Posterior vena cava (tissue), 2 donors: ENCODE measurements around the gene ASB1. TPM values are rescaled to one million over a fixed set of nuclear protein-coding genes. Genes with fewer than 3 reads are reported as not detected.

Experiments used
- DNase-seq: peaks from one replicate; pipeline ENCODE4 v3.0.0-alpha.2; 2020; ENCODE audit warnings: low spot score
- intact Hi-C, 2 donors: fragments of 100-400 bp; cut with DNase I; formaldehyde crosslinking; loops; one replicate each; pipeline versions ENCODE4 v1.14.1 to v1.14.2; 2022 to 2023
- total RNA-seq, 2 donors: library from RNA; stranded (reverse); fragmentation: NEBNext Ultra II Directional; extraction: Animal tissue kit (Norgen Biotek cat#: 25700); gene quantifications; one replicate each; pipeline ENCODE4 v1.2.1, GENCODE V29; 2021
- donor health status: DM: yes; HTN: yes; CAD: no.
- donor health status: DM: yes; HTN: yes; CAD: no.

Gene ASB1
- total RNA-seq, 2 donors from 2014 or later = 36.3 to 39.7 TPM

- no peak for DNase-seq
- intact Hi-C loops = no loop called here
These were observed 70.9 kb downstream of the ASB1 start for GRCh38 chr2:238497610-238498005.

GRCh38 chr2:238498188-238498587 is 71.5 kb downstream of the ASB1 start:
- peak; percentile 62 for DNase-seq
- intact Hi-C loops = no loop called here

- DNase-seq = peak; percentile 61
- intact Hi-C loops = no loop called here
These were observed 72.1 kb downstream of the ASB1 start for GRCh38 chr2:238498691-238499295.

- intact Hi-C loops = no loop called here
- peak; percentile 69 for DNase-seq
These were observed 73.2 kb downstream of the ASB1 start for GRCh38 chr2:238499731-238500580.

- intact Hi-C loops = no loop called here
- peak; percentile 48 for DNase-seq
These were observed 74.6 kb downstream of the ASB1 start for GRCh38 chr2:238501311-238501710.

Other genes with a start within 250 kb of the ASB1 start
- gene ILKAP, start 223.2 kb upstream of the ASB1 start, total RNA-seq = 10 to 100 TPM; 32.2 to 34.9 TPM
- 1 to 10 TPM; 2.3 to 6.9 TPM for gene HES6, start 186.9 kb upstream of the ASB1 start, total RNA-seq
- gene PER2, start 138.3 kb upstream of the ASB1 start, total RNA-seq = 10 to 100 TPM; 10.1 to 16.8 TPM
- gene TRAF3IP1, start 106.4 kb upstream of the ASB1 start, total RNA-seq = 10 to 100 TPM; 27.1 to 37.2 TPM